ENCODE data around the gene KRT36. TPM values are rescaled to one million over a fixed set of nuclear protein-coding genes. Genes with fewer than 3 reads are reported as not detected.

Gene KRT36
- total RNA-seq, 1 experiment from 2014 or later, result not detected

GRCh38 chr17:41500131-41500911 is 10.6 kb upstream of the KRT36 start:
- H3K4me3 ChIP-seq, result no peak overlapping the region
- peak; percentile 34 to 52 for DNase-seq (ENCODE audit: low read depth in 1 of 2, low spot score in 2 of 2)
- H3K27me3 ChIP-seq (replicated peaks), result no peaks in the 10 kb centered on the region
- peaks cover 20% of the 10 kb centered on the region for H3K4me1 ChIP-seq (replicated peaks)
- no peaks in the 10 kb centered on the region for H3K9me3 ChIP-seq (replicated peaks)
- no peaks in the 10 kb centered on the region for H3K36me3 ChIP-seq
- H3K27ac ChIP-seq, result no peak overlapping the region

- H3K36me3 ChIP-seq, result no peaks in the 10 kb centered on the region
- H3K4me3 ChIP-seq, result no peak overlapping the region
- no peak for DNase-seq (ENCODE audit: low read depth in 1 of 2, low spot score in 2 of 2)
- no peaks in the 10 kb centered on the region for H3K9me3 ChIP-seq (replicated peaks)
- peaks cover 24% of the 10 kb centered on the region for H3K4me1 ChIP-seq (replicated peaks)
- no peaks in the 10 kb centered on the region for H3K27me3 ChIP-seq (replicated peaks)
- H3K27ac ChIP-seq, result no peak overlapping the region
These were observed 10.0 kb upstream of the KRT36 start for GRCh38 chr17:41499714-41500113.

GRCh38 chr17:41498276-41498675 is 8.6 kb upstream of the KRT36 start:
- H3K27me3 ChIP-seq (replicated peaks), result no peaks in the 10 kb centered on the region
- no peak overlapping the region for H3K4me3 ChIP-seq
- H3K4me1 ChIP-seq (replicated peaks), result peaks cover 32% of the 10 kb centered on the region
- DNase-seq (ENCODE audit: low read depth in 1 of 2, low spot score in 2 of 2), result no peak
- H3K27ac ChIP-seq, result no peak overlapping the region
- H3K36me3 ChIP-seq, result no peaks in the 10 kb centered on the region
- no peaks in the 10 kb centered on the region for H3K9me3 ChIP-seq (replicated peaks)

DNA sequence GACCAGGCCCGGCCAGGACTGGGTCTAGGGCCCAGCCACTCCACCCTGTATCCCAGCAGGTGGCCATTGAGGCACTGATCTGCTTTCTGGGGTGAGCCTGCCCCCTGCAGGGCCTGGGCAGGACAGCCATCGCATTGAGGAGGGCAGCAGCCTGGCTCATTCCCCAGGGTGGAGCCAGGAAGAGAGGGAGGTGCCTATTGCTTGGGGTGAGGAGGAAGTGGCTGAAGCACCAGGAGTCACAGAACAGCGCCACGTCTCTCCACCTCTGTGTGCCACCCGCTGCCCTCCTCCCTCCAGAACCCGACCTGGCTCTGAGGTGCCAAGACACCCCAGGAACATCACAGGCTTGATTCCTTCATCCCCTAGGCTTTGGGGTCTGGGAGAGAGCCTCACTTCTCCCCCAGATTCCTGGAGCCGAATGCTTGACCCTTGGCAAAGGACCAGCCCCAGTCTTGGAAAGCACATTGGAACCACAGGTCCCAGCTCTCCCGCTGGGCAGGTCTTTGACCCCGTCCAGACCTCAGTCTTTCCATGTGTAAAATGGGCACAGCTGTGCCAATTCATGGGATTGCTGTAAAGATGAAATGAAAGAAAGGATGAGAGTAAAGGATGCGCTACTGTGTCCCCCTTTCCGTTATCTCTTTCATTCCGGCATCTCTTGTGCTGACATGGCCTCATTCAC is 7.2 kb upstream of the KRT36 start:
- Histone ChIP-seq H3K36me3 (no peaks in the 10 kb centered on the region), H3K9me3 (replicated peaks) (no peaks in the 10 kb centered on the region), H3K4me1 (replicated peaks) (peaks cover 36% of the 10 kb centered on the region), H3K27ac (0 out of 2 replicates have a peak overlapping the region, but pooled peaks have one; percentile 14), H3K4me3 (no peak overlapping the region), H3K27me3 (replicated peaks) (no peaks in the 10 kb centered on the region)
- DNase-seq (ENCODE audit: low read depth in 1 of 2, low spot score in 2 of 2), result peak; percentile 76 to 85

DNA sequence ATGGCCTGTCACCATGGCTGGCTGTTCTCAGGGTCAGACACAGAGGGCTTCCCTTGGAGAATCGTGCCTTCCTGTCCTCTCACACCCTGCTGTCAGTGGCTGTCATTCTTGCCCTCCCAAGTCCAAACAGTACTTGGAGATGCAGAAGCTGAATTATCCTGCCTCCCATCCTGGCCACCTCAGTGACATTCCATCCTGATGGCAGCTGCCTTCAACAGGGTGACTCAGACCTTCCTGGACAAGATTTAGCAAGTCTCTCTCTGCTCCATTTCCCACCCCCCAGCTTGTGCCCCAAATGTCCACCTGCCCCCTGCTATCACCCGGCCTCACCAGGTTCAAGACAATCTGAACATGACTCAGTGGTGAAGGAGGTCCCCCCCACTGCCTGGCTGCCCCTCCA is 4.8 kb upstream of the KRT36 start:
- H3K4me1 ChIP-seq (replicated peaks), result peaks cover 26% of the 10 kb centered on the region
- no peak overlapping the region for H3K27ac ChIP-seq
- H3K9me3 ChIP-seq (replicated peaks), result no peaks in the 10 kb centered on the region
- no peak overlapping the region for H3K4me3 ChIP-seq
- no peaks in the 10 kb centered on the region for H3K27me3 ChIP-seq (replicated peaks)
- no peaks in the 10 kb centered on the region for H3K36me3 ChIP-seq
- peak in 1 of 2 experiments; percentile 14 for DNase-seq (ENCODE audit: low read depth in 1 of 2, low spot score in 2 of 2)

GRCh38 chr17:41492771-41493170 is 3.1 kb upstream of the KRT36 start:
- Histone ChIP-seq H3K4me1 (replicated peaks) (peaks cover 26% of the 10 kb centered on the region), H3K36me3 (no peaks in the 10 kb centered on the region), H3K27ac (no peak overlapping the region), H3K4me3 (no peak overlapping the region), H3K9me3 (replicated peaks) (no peaks in the 10 kb centered on the region), H3K27me3 (replicated peaks) (no peaks in the 10 kb centered on the region)
- DNase-seq (ENCODE audit: low read depth in 1 of 2, low spot score in 2 of 2), result no peak

DNA sequence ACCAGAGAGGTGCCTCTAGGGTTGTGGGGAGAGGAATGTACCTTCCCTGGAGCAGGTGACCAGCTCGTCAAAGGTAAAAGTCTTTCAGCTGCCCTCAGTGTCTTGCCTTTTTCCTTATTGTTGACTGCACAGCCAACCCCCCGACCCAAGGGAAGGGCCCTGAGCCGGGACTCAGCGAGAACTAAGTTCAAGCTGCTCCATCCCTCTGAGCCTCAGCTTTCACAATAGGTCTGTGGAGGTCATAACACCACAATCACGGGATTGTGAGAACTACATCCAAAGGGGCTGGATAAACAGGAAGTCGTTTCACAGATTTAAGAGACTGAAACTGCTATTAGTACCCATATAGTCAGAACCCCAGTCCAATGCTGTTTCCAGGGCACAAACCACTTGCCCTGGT is 2.6 kb upstream of the KRT36 start:
- Histone ChIP-seq H3K4me1 (replicated peaks) (peaks cover 24% of the 10 kb centered on the region), H3K36me3 (no peaks in the 10 kb centered on the region), H3K27me3 (replicated peaks) (no peaks in the 10 kb centered on the region), H3K27ac (no peak overlapping the region), H3K9me3 (replicated peaks) (no peaks in the 10 kb centered on the region), H3K4me3 (no peak overlapping the region)
- DNase-seq (ENCODE audit: low read depth in 1 of 2, low spot score in 2 of 2), result no peak

DNA sequence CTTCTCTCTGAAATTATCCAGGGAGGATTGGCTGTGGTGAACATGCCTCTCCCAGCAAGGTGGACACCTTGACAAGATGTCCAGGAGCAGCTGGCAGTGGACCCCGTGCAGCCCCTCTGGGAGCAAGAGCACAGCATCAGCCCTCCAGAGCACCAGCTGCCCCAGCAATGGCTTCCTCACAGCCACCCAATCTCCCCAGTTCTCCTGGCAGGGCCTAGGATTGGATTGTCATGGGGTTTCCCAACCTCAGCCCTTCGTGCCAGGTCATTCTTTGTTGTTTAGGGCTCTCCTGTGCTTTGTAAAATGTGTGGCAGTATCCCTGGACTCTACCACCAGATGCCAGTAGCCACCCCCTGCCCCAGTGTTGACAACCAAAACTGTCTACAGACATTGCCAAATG is 1.8 kb upstream of the KRT36 start:
- H3K9me3 ChIP-seq (replicated peaks), result no peaks in the 10 kb centered on the region
- no peaks in the 10 kb centered on the region for H3K27me3 ChIP-seq (replicated peaks)
- H3K36me3 ChIP-seq, result no peaks in the 10 kb centered on the region
- H3K4me3 ChIP-seq, result no peak overlapping the region
- no peak overlapping the region for H3K27ac ChIP-seq
- DNase-seq (ENCODE audit: low read depth in 1 of 2, low spot score in 2 of 2), result no peak
- H3K4me1 ChIP-seq (replicated peaks), result peaks cover 15% of the 10 kb centered on the region

GRCh38 chr17:41490000-41490990 is 585 bp upstream of the KRT36 start:
- H3K27me3 ChIP-seq (replicated peaks), result no peaks in the 10 kb centered on the region
- DNase-seq (ENCODE audit: low read depth in 1 of 2, low spot score in 2 of 2), result no peak

GRCh38 chr17:41486809-41487530 is 2.7 kb downstream of the KRT36 start:
- no peak overlapping the region for H3K27ac ChIP-seq
- no peak overlapping the region for H3K4me3 ChIP-seq
- H3K4me1 ChIP-seq (replicated peaks), result no peaks in the 10 kb centered on the region
- DNase-seq (ENCODE audit: low read depth in 1 of 2, low spot score in 2 of 2), result no peak
- no peaks in the 10 kb centered on the region for H3K36me3 ChIP-seq
- H3K27me3 ChIP-seq (replicated peaks), result no peaks in the 10 kb centered on the region
- no peaks in the 10 kb centered on the region for H3K9me3 ChIP-seq (replicated peaks)

More at GRCh38 chr17:41490000-41490990, 585 bp upstream of the KRT36 start:
- H3K27ac ChIP-seq, result no peak overlapping the region
- no peaks in the 10 kb centered on the region for H3K36me3 ChIP-seq
- peaks cover 15% of the 10 kb centered on the region for H3K4me1 ChIP-seq (replicated peaks)
- no peak overlapping the region for H3K4me3 ChIP-seq
- no peaks in the 10 kb centered on the region for H3K9me3 ChIP-seq (replicated peaks)

GRCh38 chr17:41486316-41486715 is 3.4 kb downstream of the KRT36 start:
- Histone ChIP-seq H3K27ac (no peak overlapping the region), H3K27me3 (replicated peaks) (no peaks in the 10 kb centered on the region), H3K9me3 (replicated peaks) (no peaks in the 10 kb centered on the region), H3K4me3 (no peak overlapping the region), H3K36me3 (no peaks in the 10 kb centered on the region), H3K4me1 (replicated peaks) (no peaks in the 10 kb centered on the region)
- no peak for DNase-seq (ENCODE audit: low read depth in 1 of 2, low spot score in 2 of 2)

DNA sequence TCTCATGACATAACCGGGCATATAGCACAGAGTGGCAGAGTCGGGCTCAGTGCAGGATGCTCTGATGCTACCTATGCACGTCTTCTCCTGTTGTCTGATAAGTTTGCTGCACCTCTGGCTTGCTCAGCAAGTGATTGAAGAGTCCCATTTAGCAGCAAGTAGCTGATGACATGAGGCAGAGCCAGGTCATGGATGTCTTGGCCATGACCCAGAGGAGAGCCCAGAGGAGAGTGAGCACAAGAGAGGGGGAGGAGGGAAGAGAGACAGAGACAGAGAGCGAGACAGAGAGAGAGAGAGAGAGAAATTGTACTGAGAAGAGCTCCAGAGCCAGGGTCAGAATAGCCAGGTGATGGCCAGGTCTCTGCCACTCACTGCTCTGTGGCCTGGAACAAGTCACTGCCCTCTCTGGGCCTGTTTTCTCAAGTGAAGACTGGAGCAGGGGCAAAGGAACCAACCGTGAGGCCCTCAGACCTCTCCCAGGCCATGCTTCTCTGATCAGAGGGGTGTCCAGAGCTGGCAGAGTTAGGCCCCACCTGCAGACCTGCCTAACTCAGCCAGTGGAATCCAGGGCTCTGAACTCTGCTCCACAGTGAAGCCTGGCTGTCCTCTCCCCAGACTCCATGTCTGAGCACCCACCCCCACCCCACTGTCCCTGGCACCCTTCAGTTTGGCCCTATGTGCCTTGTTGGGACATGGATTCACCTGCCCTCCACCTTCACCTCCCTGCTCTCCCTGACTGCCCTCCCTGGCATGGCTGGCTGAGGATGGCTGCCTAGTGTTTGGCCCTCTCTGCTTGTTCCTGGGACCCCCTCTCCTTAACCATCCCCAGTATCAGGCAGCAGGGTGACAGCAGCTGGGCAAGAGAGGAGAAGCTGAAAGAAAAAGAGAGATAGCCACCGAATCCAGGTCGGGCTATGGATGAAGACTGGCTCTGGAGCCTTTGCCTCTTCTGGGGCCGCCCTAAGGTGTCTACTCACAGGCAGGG is 4.5 kb downstream of the KRT36 start:
- Histone ChIP-seq H3K9me3 (replicated peaks) (no peaks in the 10 kb centered on the region), H3K4me1 (replicated peaks) (no peaks in the 10 kb centered on the region), H3K36me3 (no peaks in the 10 kb centered on the region), H3K27ac (no peak overlapping the region), H3K27me3 (replicated peaks) (no peaks in the 10 kb centered on the region), H3K4me3 (no peak overlapping the region)
- DNase-seq (ENCODE audit: low read depth in 1 of 2, low spot score in 2 of 2), result no peak

Data from SJSA1 (cell line).